HTERT RPE-1 (cell line): ENCODE data around the gene LIPK.
"Not testable (repeated sequence)": the region's sequence is repeated elsewhere in the genome, so short reads cannot be mapped to it uniquely, and the experiment has no call there.

ENCODE experiments used
- in situ Hi-C: fragments of 300-500 bp; cut with MboI; formaldehyde crosslinking; loops from 4 replicates; pipeline ENCODE4 v1.14.3; 2020; ENCODE audit warnings: low sequenced_read_pairs

LIPK gene

DNA sequence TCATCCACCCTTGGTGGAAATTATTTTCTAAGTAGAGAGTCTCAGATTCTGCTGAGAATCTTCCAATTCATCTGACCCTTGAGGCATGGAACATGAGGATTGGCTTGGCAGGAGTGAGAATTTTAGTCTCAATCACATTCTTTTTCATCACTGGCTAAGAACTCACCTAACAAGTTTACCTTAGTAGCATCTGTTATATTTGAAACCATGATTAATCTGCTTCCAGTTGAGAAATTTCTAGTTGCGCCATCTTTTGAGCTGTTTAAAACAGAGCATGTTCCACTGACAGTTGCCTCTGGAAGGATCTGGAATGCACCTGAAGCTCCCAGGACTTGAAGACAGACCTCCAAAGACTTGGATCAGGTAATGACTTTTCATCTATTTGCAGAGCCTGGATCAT is at the start of gene LIPK:
LIPK (plus strand) TSS at position 292 of the 400 bp plus-strand sequence. CDS start 18,295 bp downstream, outside the sequence.
- in situ Hi-C loops, result no loop called here

GRCh38 chr10:88657901-88658300 is 48.1 kb upstream of the LIPK start:
- in situ Hi-C loops, result no loop called here

GRCh38 chr10:88659725-88660597 is 46.1 kb upstream of the LIPK start:
- in situ Hi-C loops, result no loop called here

- in situ Hi-C loops, result no loop called here
Observed at GRCh38 chr10:88660598-88660884, 45.5 kb upstream of the LIPK start.

- in situ Hi-C loops, result no loop called here
Observed at GRCh38 chr10:88661018-88661417, 45.0 kb upstream of the LIPK start.

- in situ Hi-C loops, result no loop called here
Observed at GRCh38 chr10:88661577-88661976, 44.5 kb upstream of the LIPK start.

DNA sequence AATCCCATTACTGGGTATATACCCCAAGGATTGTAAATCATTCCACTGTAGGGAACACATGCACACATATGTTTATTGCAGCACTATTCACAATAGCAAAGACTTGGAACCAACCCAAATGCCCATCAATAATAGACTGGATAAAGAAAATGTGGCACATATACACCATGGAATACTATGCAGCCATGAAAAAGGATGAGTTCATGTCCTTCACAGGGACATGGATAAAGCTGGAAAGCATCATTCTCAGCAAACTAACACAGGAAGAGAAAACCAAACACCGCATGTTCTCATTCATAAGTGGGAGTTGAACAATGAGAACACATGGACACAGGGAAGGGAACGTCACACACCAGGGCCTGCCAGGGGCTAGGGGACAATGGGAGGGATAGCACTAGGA is 42.9 kb upstream of the LIPK start:
- in situ Hi-C loops, result not testable (repeated sequence)

- in situ Hi-C loops, result no loop called here
Observed at GRCh38 chr10:88664142-88664541, 41.9 kb upstream of the LIPK start, which contains the start of gene LIPF. Gene LIPF, plus strand, starts transcription at chr10:88664442. Its CDS starts 2,856 bp downstream, at chr10:88667298.

DNA sequence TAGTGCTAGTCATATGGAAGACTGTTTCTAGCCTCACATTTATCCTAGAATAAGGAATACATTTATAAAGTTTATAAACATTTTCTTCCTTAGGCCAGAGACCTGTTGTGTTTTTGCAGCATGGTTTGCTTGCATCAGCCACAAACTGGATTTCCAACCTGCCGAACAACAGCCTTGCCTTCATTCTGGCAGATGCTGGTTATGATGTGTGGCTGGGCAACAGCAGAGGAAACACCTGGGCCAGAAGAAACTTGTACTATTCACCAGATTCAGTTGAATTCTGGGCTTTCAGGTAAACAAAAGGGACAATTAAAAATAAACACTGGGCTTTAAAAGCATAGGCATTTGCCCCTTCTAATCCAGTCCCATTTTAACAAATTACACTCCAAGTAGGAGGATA is 37.6 kb upstream of the LIPK start:
- in situ Hi-C loops, result no loop called here

DNA sequence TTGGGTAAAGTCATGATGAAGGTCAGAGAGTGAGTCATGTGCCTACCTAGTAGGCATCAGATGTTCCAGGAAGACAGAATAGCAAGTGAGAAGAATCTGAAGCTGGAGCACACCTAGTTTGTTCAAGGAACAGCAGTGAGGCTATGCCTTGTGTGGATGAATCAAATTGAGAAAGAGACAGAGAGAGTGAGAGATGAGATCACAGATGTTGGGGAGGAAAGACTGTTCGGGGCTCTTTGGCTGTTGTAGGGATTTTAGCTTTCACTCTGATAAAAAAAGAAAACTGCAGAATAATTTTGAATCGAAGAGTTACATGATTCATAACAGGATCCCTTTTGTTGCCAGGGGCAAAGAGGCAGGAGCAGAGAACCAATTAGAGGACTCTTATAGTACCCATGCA is 35.6 kb upstream of the LIPK start:
- in situ Hi-C loops, result no loop called here

DNA sequence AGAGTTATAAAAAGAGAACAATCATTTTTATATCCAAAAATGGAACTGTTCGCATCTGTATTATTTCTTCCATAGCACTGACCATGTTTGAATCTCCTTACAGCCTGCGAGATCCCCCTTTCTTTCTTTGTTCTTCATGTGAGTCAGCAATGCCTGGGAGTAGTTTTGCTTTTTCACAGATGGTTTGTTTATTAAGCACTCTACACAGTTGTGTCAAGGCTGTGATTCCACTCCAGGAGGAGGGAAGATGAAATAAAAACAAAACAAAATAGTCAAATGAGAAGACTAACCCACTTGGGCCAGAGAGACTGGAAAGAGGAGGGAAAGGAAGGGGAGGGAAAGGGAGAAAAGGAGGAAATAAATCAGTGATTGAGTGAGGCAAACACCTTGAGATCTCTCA is 34.0 kb upstream of the LIPK start:
- in situ Hi-C loops, result no loop called here

- in situ Hi-C loops, result no loop called here
Observed at GRCh38 chr10:88676283-88677060, 29.6 kb upstream of the LIPK start.

GRCh38 chr10:88680958-88681357 is 25.1 kb upstream of the LIPK start:
- in situ Hi-C loops, result no loop called here

DNA sequence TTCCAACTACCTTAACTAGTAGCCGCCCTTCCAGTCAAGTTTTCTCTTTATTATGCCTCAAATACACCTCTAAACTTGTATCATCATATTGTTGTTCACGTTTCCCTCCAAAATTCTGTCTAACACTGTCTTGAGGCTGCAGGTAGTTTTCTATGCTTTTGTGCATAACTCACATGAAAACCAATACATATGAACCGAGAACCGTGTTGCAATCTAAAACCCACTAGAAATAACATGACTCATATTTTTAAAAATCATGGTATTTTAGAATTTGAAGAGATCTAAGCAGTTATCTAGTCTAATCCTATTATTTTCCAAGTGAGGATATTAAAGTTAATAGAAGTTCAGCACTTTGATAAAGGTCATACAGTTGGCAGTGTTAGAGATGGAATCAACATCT is 23.6 kb upstream of the LIPK start:
- in situ Hi-C loops, result no loop called here

GRCh38 chr10:88687853-88688467 is 18.1 kb upstream of the LIPK start:
- in situ Hi-C loops, result no loop called here

DNA sequence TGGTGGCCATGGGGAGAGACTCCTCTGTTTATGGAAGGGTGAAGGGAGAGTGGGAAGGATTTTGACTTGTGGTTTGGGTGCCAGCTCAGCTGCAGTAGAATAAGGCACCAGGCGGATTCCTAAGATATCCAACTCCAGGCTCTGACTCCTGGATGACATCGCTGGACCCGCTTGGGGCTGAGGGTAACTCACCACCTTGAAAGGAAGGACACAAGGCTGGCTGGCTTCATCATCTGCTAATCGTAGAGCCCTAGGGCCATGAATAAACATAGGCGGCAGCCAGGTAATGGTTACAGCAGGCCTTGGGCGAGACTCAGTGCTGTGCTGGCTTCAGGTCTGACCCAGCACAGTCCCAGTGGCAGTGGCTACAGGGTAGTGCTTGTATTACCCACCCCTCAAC is 16.7 kb upstream of the LIPK start:
- in situ Hi-C loops, result no loop called here

DNA sequence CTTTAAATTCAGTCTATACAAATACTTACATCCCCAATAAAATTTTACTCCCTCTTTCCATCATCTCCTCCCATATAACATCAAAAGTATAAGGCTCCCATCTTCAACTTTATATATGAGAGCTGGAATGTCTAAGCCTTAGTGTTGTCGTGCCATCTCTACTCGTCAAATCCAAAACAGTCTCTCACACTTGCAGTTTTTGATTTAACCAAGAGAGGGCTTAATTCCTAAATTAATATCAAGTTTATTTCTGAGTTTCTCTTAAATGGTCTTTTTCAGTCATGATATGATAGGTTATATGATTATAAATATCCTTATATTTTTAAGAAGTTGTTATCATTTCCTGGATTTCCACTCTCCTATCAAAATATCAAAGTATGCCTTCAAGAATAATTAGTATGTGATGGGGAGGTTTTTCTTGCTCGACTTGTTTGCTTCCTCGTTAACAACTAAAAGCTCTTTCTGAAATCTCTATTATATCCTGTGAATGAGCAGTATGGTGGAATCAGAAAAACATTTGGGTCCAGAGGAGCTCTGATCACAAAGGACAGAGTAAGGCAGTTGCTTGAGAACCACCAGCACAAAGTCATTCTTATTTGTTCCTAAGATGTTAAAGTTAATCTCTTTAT is 12.5 kb upstream of the LIPK start:
- in situ Hi-C loops, result no loop called here

- in situ Hi-C loops, result no loop called here
Observed at GRCh38 chr10:88702848-88703597, 3.0 kb upstream of the LIPK start.

GRCh38 chr10:88707429-88708155 is 1.5 kb downstream of the LIPK start:
- in situ Hi-C loops, result no loop called here

DNA sequence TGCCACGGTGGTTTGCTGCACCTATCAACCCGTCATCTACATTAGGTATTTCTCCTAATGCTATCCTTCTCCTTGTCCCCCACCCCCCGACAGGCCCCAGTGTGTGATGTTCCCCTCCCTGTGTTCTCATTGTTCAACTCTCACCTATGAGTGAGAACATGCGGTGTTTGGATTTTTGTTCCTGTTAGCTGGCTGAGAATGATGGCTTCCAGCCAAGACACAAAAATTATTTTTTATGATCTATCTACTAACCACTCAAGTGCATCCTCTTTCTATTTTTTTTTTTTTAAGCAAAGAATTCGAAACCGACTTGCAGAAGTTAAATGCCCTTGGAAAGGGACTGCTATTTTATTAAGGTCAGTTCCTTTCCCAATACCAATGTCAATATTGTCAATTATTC is 3.3 kb downstream of the LIPK start:
- in situ Hi-C loops, result not testable (repeated sequence)
